Measurements from ENCODE around the gene ASAP2.

The ASAP2 gene

DNA sequence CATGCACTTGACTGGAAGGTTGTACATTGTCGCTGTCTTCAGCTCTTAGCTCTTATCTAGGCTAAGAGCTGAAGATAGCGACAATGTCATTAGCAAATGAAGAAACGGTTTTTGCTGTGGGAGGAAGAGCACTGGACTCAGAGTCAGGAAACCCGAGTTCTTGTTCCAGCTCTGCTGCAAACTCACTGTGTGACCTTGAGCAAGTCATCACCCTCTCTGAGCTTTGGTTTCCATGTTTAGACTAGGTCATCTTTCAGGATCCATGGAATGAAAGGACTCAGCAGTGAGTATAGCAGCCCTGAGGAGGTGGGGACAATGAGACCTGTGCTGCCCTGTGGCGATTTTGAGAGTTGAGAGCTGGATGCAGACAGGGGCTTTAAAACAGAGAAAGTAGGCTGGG, 85.3 kb downstream of the ASAP2 start:
- DNase-seq (ENCODE audit: low read depth, low spot score): no peak
- ChIA-PET CTCF (no interaction called here), POLR2A (interaction anchor here (0.6 kb wide), 1 partner anchor 126 kb away, joined by 3 read pairs; no protein-coding TSS in a partner anchor)
- H3K4me3 ChIP-seq (ENCODE audit: low read depth, low read length): no peak overlapping the region
- TF ChIP-seq, protein P1, sequence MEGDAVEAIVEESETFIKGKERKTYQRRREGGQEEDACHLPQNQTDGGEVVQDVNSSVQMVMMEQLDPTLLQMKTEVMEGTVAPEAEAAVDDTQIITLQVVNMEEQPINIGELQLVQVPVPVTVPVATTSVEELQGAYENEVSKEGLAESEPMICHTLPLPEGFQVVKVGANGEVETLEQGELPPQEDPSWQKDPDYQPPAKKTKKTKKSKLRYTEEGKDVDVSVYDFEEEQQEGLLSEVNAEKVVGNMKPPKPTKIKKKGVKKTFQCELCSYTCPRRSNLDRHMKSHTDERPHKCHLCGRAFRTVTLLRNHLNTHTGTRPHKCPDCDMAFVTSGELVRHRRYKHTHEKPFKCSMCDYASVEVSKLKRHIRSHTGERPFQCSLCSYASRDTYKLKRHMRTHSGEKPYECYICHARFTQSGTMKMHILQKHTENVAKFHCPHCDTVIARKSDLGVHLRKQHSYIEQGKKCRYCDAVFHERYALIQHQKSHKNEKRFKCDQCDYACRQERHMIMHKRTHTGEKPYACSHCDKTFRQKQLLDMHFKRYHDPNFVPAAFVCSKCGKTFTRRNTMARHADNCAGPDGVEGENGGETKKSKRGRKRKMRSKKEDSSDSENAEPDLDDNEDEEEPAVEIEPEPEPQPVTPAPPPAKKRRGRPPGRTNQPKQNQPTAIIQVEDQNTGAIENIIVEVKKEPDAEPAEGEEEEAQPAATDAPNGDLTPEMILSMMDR (IDR thresholded peaks at IDR 0.05; ENCODE audit: insufficient read depth, low read length, missing control alignments): no peak

DNA sequence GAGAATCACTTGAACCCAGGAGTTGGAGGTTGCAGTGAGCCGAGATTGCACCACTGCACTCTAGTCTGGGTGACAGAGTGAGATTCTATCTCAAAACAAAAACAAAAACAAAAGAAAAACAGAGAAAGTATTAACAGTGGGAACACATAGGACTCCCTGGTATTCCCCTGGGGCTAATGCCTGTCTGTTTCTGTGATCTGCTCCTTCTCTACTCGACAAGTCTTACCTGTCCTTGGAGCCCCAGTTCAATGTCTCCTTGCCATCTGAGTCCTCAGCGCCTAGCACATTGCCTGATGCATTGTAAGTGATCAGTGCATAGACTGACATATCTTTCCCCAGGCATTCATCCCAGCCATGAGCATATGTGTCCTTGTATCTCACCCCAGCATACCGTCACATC, 85.8 kb downstream of the ASAP2 start:
- CTCF ChIA-PET: no interaction called here

DNA sequence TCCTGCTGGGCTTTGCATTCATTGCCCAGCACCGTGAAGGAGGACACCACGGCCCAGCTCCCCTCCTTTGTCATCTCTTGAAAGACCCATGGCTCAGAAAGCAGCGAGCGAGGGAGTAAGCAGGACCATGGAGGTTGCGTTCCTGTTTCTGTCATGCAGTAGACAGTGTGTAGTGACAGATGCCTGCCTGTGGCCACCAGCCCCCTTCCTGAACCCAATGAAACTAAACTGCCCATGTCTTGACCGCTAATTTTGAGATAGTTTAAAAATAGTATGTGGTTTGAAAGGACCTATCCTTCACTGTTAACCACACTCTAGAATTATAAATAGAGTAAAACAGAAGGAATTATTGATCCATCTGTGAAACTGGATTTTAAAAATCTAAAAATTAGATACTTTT, 88.2 kb downstream of the ASAP2 start:
- POLR2A ChIA-PET: no interaction called here
- no peak overlapping the region for H3K4me3 ChIP-seq (ENCODE audit: low read depth, low read length)
- no peak for DNase-seq (ENCODE audit: low read depth, low spot score)
- CTCF ChIA-PET: no interaction called here
- TF ChIP-seq, protein P1 (IDR thresholded peaks at IDR 0.05; ENCODE audit: insufficient read depth, low read length, missing control alignments): no peak

More for the DNA sequence above, 85.8 kb downstream of the ASAP2 start:
- DNase-seq (ENCODE audit: low read depth, low spot score): no peak
- POLR2A ChIA-PET: interaction anchor here (0.6 kb wide), 1 partner anchor 127 kb away, joined by 3 read pairs; no protein-coding TSS in a partner anchor
- TF ChIP-seq, protein P1 (IDR thresholded peaks at IDR 0.05; ENCODE audit: insufficient read depth, low read length, missing control alignments): no peak
- no peak overlapping the region for H3K4me3 ChIP-seq (ENCODE audit: low read depth, low read length)

DNA sequence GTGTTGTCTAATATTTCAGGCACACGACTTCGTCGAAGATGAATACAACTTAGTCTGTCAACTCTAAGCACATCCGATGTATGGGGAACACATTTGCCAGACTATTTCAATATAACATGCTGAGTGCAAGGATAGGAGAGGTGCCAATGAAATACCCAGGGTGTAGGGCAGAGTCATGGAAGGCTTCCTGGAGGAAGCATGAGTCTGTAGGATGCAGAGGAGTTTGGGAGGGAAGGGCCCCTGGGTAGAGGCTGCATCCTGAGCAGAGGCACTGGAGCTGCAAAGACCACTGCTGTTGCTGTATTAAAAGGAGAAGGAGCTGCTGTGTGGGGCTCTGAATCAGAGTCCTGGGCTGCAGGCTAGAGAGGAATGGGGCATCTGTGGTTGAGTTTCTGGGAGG, 89.9 kb downstream of the ASAP2 start:
- no peak for DNase-seq (ENCODE audit: low read depth, low spot score)
- no peak overlapping the region for H3K4me3 ChIP-seq (ENCODE audit: low read depth, low read length)
- ChIA-PET POLR2A (no interaction called here), CTCF (interaction anchor here (0.9 to 1.2 kb wide), 2 partner anchors 14 to 154 kb away, joined by 3 read pairs; no protein-coding TSS in a partner anchor)
- TF ChIP-seq, protein P1 (IDR thresholded peaks at IDR 0.05; ENCODE audit: insufficient read depth, low read length, missing control alignments): no peak

DNA sequence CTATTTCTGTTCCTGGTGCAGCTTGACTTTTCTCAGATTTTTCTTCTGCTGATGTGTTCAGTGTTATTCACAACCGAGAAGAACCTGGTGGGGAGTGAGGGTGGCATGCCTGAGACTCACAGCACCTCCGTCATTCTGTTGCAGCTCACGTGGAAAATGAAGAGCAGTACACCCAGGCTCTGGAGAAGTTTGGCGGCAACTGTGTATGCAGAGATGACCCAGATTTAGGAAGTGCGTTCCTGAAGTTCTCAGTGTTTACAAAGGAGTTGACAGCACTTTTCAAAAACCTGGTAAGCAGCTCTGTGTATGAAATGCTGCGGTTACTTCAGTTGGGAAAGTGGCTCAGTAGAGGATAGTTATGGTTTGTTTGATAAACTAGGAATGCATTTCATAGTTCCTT, 90.5 kb downstream of the ASAP2 start:
- DNase-seq (ENCODE audit: low read depth, low spot score): no peak
- TF ChIP-seq, protein P1 (IDR thresholded peaks at IDR 0.05; ENCODE audit: insufficient read depth, low read length, missing control alignments): no peak
- ChIA-PET POLR2A (no interaction called here), CTCF (interaction anchor here (0.9 to 1.5 kb wide), 4 partner anchors 11 to 154 kb away, joined by 3 read pairs; no protein-coding TSS in a partner anchor)
- H3K4me3 ChIP-seq (ENCODE audit: low read depth, low read length): no peak overlapping the region

DNA sequence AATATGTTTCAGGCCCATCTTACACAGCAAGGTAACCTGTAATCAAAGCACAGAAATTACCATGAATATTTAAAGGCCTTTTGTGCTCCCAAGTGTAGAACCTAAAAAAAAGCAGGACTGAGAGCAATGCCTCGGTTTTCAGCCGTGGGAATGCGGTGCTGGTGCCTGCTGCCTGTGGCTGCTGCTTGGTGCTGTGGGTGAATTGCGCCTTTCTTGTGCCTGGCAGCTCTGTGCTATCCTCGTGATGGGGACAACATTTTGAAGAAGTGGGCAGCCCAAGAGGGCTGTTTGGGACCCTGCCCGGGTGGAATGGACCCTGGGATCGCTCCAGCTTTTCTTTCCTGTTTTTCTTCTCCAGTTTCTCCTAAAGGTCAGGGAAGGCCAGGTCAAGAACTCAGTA, 91.2 kb downstream of the ASAP2 start:
- no peak overlapping the region for H3K4me3 ChIP-seq (ENCODE audit: low read depth, low read length)
- CTCF ChIA-PET: interaction anchor here (0.6 to 1.5 kb wide), 5 partner anchors 11 to 155 kb away, joined by 3 read pairs; no protein-coding TSS in a partner anchor
- POLR2A ChIA-PET: no interaction called here
- no peak for DNase-seq (ENCODE audit: low read depth, low spot score)
- TF ChIP-seq, protein P1 (IDR thresholded peaks at IDR 0.05; ENCODE audit: insufficient read depth, low read length, missing control alignments): no peak
